ENCODE data around the gene MFSD2A. TPM values are rescaled to one million over a fixed set of nuclear protein-coding genes. Genes with fewer than 3 reads are reported as not detected.
"Not testable (repeated sequence)": the region's sequence is repeated elsewhere in the genome, so short reads cannot be mapped to it uniquely, and the experiment has no call there.

The MFSD2A gene
- total and polyA plus RNA-seq, 9 of the 15 experiments (the other 6 are each of a cell fraction or from before 2014, with no cell fraction given), result 0.06 to 0.40 (median 0.15) TPM; not detected in 4

DNA sequence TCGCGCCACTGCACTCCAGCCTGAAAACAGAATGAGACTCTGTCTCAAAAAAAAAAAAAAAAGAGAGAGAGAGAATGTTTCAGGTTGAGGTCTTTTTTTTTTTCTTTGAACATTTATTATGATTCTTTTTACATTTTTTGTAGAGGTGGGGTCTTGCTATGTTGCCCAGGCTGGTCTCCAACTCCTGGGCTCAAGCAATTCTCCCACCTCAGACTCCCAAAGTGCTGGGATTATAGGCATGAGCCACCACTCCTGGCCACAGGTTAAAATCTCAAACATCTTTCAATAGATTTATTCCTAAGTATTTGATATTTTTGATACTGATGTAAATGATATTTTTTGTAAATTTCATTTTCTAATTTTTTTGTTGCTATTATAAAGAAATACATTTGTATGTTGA, 29.5 kb downstream of the MFSD2A start:
- POLR2A ChIA-PET, result interaction anchor here (1.1 kb wide), 1 partner anchor 83 kb away, joined by 3 read pairs; the partner anchor contains the start of gene MYCL
- peak; percentile 81 for TF ChIP-seq ZNF121 (CRISPR knock-in tag; conservative IDR thresholded peaks at IDR 0.05)
- FAIRE-seq; H3K4me3 ChIP-seq; H3K79me2 ChIP-seq (ENCODE audit: control insufficient read depth, insufficient read depth, low read length); H3K27ac ChIP-seq (ENCODE audit: extremely low read depth, low read depth, low read length); H3K4me1 ChIP-seq (replicated peaks in 1 of 2; ENCODE audit: control insufficient read depth in 2 of 2, insufficient read depth in 2 of 2, low read length in 2 of 2); intact Hi-C loops (cut with micrococcal nuclease); H3K9me1 ChIP-seq (ENCODE audit: control insufficient read depth, insufficient read depth, low read length); H3K27me3 ChIP-seq (ENCODE audit: control insufficient read depth in 2 of 2, insufficient read depth in 2 of 2, low read length in 2 of 2); H3K4me2 ChIP-seq (ENCODE audit: insufficient read depth, low read length); H3K36me3 ChIP-seq (ENCODE audit: control insufficient read depth, insufficient read depth, low read length); H3K9ac ChIP-seq (ENCODE audit: insufficient read depth in 1 of 2, low read depth in 2 of 2, low read length in 2 of 2); CTCF ChIA-PET (ENCODE audit: low intra/inter-chr PET ratio); H2AFZ ChIP-seq (ENCODE audit: low read depth, low read length); DNase-seq (ENCODE audit: extremely low read depth in 1 of 4, low spot score in 3 of 4); ATAC-seq; BruUV-seq (replicated peaks); H4K20me1 ChIP-seq (replicated peaks; ENCODE audit: control insufficient read depth, insufficient read depth, low read length); H3K9me3 ChIP-seq (replicated peaks; ENCODE audit: control insufficient read depth, insufficient read depth, low read depth, low read length): not testable (repeated sequence)
- in situ Hi-C loops (cut with MboI), result loop anchor here (5.0 kb wide), 1 partner anchor 162 kb away; no protein-coding TSS in a partner anchor
- WGBS (ENCODE audit: insufficient coverage, low coverage, missing lambda C conversion rate), result no CpG with 5 or more reads among the region's 2 CpGs

DNA sequence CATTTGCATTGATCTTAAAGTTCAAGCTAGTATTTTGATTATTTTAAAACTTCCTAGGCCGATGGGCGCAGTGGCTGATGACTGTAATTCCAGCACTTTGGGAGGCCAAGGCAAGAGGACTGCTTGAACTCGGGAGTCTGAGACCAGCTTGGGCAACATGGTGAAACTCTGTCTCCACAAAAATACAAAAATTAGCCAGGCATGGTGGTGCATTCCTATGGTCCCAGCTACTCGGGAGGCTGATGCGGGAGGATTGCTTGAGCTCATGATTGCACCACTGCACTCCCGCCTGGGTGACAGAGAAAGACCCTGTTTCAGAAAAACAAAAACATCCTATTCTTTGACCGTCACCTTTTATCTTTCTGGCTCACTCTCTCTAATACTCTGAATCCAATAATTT, 30.0 kb downstream of the MFSD2A start:
- no peak overlapping the region for H3K4me3 ChIP-seq
- DNase-seq (ENCODE audit: extremely low read depth in 1 of 4, low spot score in 3 of 4) (no peak), FAIRE-seq (no peak), ATAC-seq (no peak)
- CTCF ChIA-PET (ENCODE audit: low intra/inter-chr PET ratio), result no interaction called here
- no peak overlapping the region for H3K27ac ChIP-seq (ENCODE audit: extremely low read depth, low read depth, low read length)
- H3K4me2 ChIP-seq (ENCODE audit: insufficient read depth, low read length), result no peak overlapping the region
- intact Hi-C loops (cut with micrococcal nuclease), result loop anchor here (5.0 kb wide), 1 partner anchor 42 kb away; no protein-coding TSS in a partner anchor
- H3K9me1 ChIP-seq (ENCODE audit: control insufficient read depth, insufficient read depth, low read length), result no peaks in the 10 kb centered on the region
- H4K20me1 ChIP-seq (replicated peaks; ENCODE audit: control insufficient read depth, insufficient read depth, low read length), result no peaks in the 10 kb centered on the region
- H3K4me1 ChIP-seq (replicated peaks in 1 of 2; ENCODE audit: control insufficient read depth in 2 of 2, insufficient read depth in 2 of 2, low read length in 2 of 2), result peaks cover 3 to 8% of the 10 kb centered on the region in 2 experiments; a peak in 4 of 5 replicates
- H3K9ac ChIP-seq (ENCODE audit: insufficient read depth in 1 of 2, low read depth in 2 of 2, low read length in 2 of 2), result no peak overlapping the region
- H3K9me3 ChIP-seq (replicated peaks; ENCODE audit: control insufficient read depth, insufficient read depth, low read depth, low read length), result no peaks in the 10 kb centered on the region
- H3K27me3 ChIP-seq (ENCODE audit: control insufficient read depth in 2 of 2, insufficient read depth in 2 of 2, low read length in 2 of 2), result no peaks in the 10 kb centered on the region
- in situ Hi-C loops (cut with MboI), result loop anchor here (5.0 kb wide), 1 partner anchor 163 kb away; no protein-coding TSS in a partner anchor
- H2AFZ ChIP-seq (ENCODE audit: low read depth, low read length), result no peak overlapping the region
- POLR2A ChIA-PET, result interaction anchor here (0.8 to 1.1 kb wide), 2 partner anchors 83 to 84 kb away, joined by 3 read pairs; partner anchors contain the start of gene MYCL
- BruUV-seq (replicated peaks), result no TSS peak
- 31% methylated on average over 7 of the region's 7 CpGs for WGBS (ENCODE audit: insufficient coverage, low coverage, missing lambda C conversion rate)
- no peaks in the 10 kb centered on the region for H3K36me3 ChIP-seq (ENCODE audit: control insufficient read depth, insufficient read depth, low read length)
- no peaks in the 10 kb centered on the region for H3K79me2 ChIP-seq (ENCODE audit: control insufficient read depth, insufficient read depth, low read length)
- TF ChIP-seq, protein P1, sequence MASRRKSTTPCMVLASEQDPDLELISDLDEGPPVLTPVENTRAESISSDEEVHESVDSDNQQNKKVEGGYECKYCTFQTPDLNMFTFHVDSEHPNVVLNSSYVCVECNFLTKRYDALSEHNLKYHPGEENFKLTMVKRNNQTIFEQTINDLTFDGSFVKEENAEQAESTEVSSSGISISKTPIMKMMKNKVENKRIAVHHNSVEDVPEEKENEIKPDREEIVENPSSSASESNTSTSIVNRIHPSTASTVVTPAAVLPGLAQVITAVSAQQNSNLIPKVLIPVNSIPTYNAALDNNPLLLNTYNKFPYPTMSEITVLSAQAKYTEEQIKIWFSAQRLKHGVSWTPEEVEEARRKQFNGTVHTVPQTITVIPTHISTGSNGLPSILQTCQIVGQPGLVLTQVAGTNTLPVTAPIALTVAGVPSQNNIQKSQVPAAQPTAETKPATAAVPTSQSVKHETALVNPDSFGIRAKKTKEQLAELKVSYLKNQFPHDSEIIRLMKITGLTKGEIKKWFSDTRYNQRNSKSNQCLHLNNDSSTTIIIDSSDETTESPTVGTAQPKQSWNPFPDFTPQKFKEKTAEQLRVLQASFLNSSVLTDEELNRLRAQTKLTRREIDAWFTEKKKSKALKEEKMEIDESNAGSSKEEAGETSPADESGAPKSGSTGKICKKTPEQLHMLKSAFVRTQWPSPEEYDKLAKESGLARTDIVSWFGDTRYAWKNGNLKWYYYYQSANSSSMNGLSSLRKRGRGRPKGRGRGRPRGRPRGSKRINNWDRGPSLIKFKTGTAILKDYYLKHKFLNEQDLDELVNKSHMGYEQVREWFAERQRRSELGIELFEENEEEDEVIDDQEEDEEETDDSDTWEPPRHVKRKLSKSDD (conservative IDR thresholded peaks at IDR 0.05; ENCODE audit: low read length), result no peak
- no peak for TF ChIP-seq CREM (IDR thresholded peaks at IDR 0.05; ENCODE audit: low read depth)
- TF ChIP-seq BRF1 (IDR thresholded peaks at IDR 0.05; ENCODE audit: borderline replicate concordance, extremely low read depth, insufficient read length), result no peak
- TF ChIP-seq XRCC4 (IDR thresholded peaks at IDR 0.05; ENCODE audit: extremely low read depth, insufficient read depth, insufficient read length), result no peak
- TF ChIP-seq RHOXF2B (CRISPR knock-in tag; conservative IDR thresholded peaks at IDR 0.05), result no peak
- TF ChIP-seq, protein P2, sequence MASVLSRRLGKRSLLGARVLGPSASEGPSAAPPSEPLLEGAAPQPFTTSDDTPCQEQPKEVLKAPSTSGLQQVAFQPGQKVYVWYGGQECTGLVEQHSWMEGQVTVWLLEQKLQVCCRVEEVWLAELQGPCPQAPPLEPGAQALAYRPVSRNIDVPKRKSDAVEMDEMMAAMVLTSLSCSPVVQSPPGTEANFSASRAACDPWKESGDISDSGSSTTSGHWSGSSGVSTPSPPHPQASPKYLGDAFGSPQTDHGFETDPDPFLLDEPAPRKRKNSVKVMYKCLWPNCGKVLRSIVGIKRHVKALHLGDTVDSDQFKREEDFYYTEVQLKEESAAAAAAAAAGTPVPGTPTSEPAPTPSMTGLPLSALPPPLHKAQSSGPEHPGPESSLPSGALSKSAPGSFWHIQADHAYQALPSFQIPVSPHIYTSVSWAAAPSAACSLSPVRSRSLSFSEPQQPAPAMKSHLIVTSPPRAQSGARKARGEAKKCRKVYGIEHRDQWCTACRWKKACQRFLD (CRISPR knock-in tag; IDR thresholded peaks at IDR 0.05), result no peak
- no peak for TF ChIP-seq SREBF2 (CRISPR knock-in tag; IDR thresholded peaks at IDR 0.05)
- no peak for TF ChIP-seq BMI1 (IDR thresholded peaks at IDR 0.05; ENCODE audit: low read length)
- no peak for TF ChIP-seq SRSF7 (optimal IDR thresholded peaks at IDR 0.05; ENCODE audit: low read depth, low read length)
- no peak for TF ChIP-seq HDAC1 (IDR thresholded peaks at IDR 0.05)
- TF ChIP-seq NFIX (CRISPR knock-in tag; IDR thresholded peaks at IDR 0.05; ENCODE audit: low read depth), result no peak
- no peak for TF ChIP-seq ZNF699 (CRISPR knock-in tag; IDR thresholded peaks at IDR 0.05; ENCODE audit: insufficient replicate concordance)

All from K562 (cell line).